GM12891 (cell line): ENCODE results near the gene IGFBP5. TPM values are rescaled to one million over a fixed set of nuclear protein-coding genes. Genes with fewer than 3 reads are reported as not detected.

ENCODE experiments used
- DNase-seq: peaks from one replicate; pipeline ENCODE4 v3.0.0; 2011; ENCODE audit warnings: low spot score; ENCODE audit not compliant: insufficient read length
- FAIRE-seq: peaks from 2 replicates; lab custom pipeline; 2011; peaks lifted over from hg19 to GRCh38; lab: Jason Lieb, UNC
- PAX5 ChIP-seq: IDR thresholded peaks from 2 replicates; pipeline ENCODE4 v1.6.1; 2011; ENCODE audit warnings: low read length, moderate library complexity, mild to moderate bottlenecking; ENCODE audit not compliant: insufficient read depth, severe bottlenecking
- POLR2A ChIP-seq: IDR thresholded peaks from 2 replicates; pipeline ENCODE4 v1.6.1; 2011; ENCODE audit warnings: low read depth, low read length, control low read depth
- POLR2AphosphoS5 ChIP-seq: IDR thresholded peaks from 2 replicates; pipeline ENCODE4 v1.6.1; 2011; ENCODE audit warnings: low read depth, low read length, control low read depth
- POU2F2 ChIP-seq: IDR thresholded peaks from 2 replicates; pipeline ENCODE4 v1.6.1; 2011; ENCODE audit warnings: low read depth, mild to moderate bottlenecking, control low read depth, low read length, moderate library complexity
- SPI1 ChIP-seq: IDR thresholded peaks from 2 replicates; pipeline ENCODE4 v1.6.1; 2011; ENCODE audit warnings: low read depth, low read length, control low read depth
- TAF1 ChIP-seq: IDR thresholded peaks from 2 replicates; pipeline ENCODE4 v1.6.1; 2011; ENCODE audit warnings: low read depth, low read length, control low read depth
- polyA plus RNA-seq: library from polyadenylated mRNA; unstranded; fragments of >200 nt; gene quantifications from one replicate; pipeline ENCODE4 v1.2.1, GENCODE V29; 2012; ENCODE audit warnings: low read depth, missing spikeins, inconsistent platforms; ENCODE audit not compliant: missing spikeins

Gene IGFBP5, protein sequence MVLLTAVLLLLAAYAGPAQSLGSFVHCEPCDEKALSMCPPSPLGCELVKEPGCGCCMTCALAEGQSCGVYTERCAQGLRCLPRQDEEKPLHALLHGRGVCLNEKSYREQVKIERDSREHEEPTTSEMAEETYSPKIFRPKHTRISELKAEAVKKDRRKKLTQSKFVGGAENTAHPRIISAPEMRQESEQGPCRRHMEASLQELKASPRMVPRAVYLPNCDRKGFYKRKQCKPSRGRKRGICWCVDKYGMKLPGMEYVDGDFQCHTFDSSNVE
- polyA plus RNA-seq: not detected

- TF ChIP-seq POU2F2 (no peak), PAX5 (no peak), POLR2AphosphoS5 (no peak)
- no peak for DNase-seq
- no peak for FAIRE-seq
Measured at GRCh38 chr2:216695401-216695821, at the start of gene IGFBP5. Gene IGFBP5 (minus strand): TSS chr2:216695549. CDS start chr2:216694775, 774 bp downstream.

DNA sequence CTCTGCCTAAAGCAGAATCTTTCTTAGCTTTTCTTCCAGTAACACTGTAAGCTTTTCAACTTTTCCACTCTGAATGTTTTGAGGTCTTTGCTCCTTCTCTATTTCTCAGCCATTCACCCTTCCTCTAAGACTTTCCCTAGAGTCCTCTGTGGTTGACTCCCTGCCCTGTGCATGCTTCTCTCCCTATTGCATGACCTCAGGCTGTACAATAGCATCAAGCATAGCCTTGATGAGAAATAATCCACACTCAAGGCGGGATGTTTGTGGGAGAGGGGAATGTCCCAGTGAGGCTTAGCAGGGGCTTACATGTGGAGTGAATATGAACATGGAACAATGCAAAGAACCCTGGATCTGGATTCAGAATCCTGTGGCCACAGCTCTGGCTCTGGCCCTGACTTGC is 48.4 kb upstream of the IGFBP5 start:
- FAIRE-seq: no peak
- no peak for TF ChIP-seq PAX5
- TF ChIP-seq TAF1: no peak
- TF ChIP-seq SPI1: no peak
- no peak for TF ChIP-seq POLR2A
- no peak for TF ChIP-seq POLR2AphosphoS5
- no peak for DNase-seq

DNA sequence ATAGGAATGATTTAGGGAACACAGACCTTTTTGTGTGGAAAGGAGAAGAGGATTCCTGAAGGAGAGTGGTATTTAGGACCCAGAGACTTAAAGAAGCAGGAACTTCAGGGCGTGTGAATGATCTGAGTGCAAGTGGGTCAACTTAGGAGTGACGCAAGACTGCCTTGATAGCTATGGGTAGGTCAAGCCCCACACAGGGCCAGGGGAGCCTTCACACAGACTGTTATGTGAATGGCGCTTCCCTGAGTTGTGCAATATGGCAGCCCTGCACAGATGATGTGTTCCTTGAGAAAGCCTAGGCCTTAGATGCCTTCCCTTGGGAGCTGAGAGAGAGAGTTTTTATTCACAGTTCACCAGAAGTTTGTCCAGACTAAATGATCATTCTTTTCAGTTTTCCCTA is 47.1 kb upstream of the IGFBP5 start:
- no peak for TF ChIP-seq SPI1
- no peak for TF ChIP-seq PAX5
- TF ChIP-seq POLR2A: no peak
- no peak for TF ChIP-seq POLR2AphosphoS5
- TF ChIP-seq TAF1: no peak
- TF ChIP-seq POU2F2: no peak
- FAIRE-seq (no peak), DNase-seq (no peak)

DNA sequence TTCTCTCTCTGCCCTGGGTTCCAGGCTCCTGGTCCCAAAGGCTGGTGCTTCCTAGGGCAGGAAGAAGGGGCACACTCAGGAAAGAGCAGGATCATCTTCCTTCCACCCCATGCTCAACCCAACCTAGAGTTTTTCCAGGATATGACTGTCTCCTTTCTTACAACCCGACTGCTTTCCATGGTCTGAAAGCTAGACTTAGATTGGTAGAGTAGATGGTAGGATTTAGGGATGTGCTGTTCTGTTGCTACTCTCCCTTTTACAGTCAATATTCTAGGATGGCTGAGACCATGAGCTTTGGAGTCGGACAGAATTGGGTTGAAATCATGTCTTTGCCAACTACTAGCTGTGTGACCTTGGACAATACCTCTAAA is 45.9 kb upstream of the IGFBP5 start:
- DNase-seq (no peak), FAIRE-seq (no peak)
- TF ChIP-seq SPI1: no peak
- TF ChIP-seq POU2F2: no peak
- TF ChIP-seq TAF1: no peak
- TF ChIP-seq POLR2AphosphoS5: no peak
- TF ChIP-seq PAX5: no peak
- TF ChIP-seq POLR2A: no peak

DNA sequence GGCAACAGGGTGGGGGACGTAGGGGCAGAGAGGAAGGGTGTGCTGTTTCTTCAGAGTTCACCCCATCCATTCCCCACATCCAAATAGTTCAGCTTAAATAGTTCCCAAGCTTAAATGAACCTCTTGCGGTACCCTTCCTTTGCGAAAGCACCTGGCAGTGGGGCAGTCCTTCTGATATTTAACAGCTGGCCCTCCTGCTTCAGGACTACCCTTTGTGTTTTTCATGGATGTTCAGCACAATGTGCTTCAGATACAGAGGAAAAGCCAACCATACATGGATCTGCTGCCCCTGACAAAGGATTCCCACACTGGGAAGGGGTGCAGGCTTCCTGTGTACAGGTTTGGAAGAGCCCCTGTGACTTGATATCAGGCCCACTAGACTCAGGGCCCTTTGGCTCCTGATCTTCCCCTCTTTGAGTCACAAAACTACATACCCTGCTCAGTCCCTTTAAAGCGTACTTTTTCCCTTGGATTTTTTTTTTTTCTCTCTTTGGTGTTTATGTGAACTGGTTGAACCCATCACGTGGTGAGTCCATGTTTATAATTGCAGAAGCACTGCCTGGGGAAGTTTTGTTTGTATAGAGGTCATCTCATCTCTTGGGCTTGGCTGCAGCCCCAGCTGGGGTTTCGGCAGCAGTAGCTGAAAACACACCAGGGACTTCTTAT is 45.3 kb upstream of the IGFBP5 start:
- DNase-seq (no peak), FAIRE-seq (no peak)
- no peak for TF ChIP-seq POU2F2

- TF ChIP-seq POLR2AphosphoS5 (no peak), SPI1 (no peak), PAX5 (no peak), POU2F2 (no peak), TAF1 (no peak), POLR2A (no peak)
- DNase-seq (no peak), FAIRE-seq (no peak)
Measured at GRCh38 chr2:216739035-216739434, 43.7 kb upstream of the IGFBP5 start.

DNA sequence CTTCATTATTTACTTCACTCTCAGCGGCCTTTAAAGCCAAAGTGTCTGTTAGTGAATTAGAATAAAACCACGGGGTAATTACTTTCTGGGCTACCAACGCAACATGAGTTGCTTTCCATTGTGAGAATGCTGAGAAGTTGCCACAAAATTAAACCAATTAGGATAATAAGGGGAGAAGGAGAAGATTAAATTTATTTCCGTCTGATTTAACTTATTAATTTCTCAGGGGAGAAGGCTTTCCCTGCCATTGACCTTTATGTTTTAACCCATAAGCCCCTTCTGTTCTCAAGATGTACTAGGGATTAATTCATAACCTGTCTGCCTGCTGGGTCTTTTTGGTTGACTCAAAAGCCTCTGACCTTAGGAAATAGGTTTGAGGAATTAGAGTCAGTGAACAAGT is 42.3 kb upstream of the IGFBP5 start:
- no peak for FAIRE-seq
- no peak for DNase-seq
- TF ChIP-seq TAF1: no peak
- no peak for TF ChIP-seq POLR2AphosphoS5
- no peak for TF ChIP-seq POLR2A
- TF ChIP-seq PAX5: no peak
- TF ChIP-seq SPI1: no peak
- TF ChIP-seq POU2F2: no peak

DNA sequence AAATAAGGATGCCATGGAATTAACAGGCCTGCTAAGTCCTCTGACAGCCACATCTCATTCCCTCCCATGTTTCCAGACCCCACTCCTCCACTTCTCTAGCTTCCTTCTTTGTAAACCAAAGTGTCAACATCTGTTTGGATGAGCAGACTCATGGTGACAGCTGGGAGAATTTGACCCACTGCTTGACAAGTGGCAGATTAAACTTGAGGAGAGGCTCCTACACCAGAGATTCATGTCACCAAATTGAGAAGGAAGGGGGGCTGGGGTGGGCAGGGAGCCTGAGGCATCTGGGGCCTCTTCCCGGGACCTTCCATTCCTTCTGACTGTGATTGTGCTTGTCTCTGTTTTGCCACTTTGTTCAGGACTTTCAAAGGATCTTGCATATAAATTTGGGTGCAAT is 41.0 kb upstream of the IGFBP5 start:
- FAIRE-seq (no peak), DNase-seq (no peak)
- TF ChIP-seq TAF1 (no peak), POU2F2 (no peak), POLR2A (no peak), PAX5 (no peak), POLR2AphosphoS5 (no peak), SPI1 (no peak)

- TF ChIP-seq SPI1: no peak
- TF ChIP-seq PAX5: no peak
- no peak for TF ChIP-seq POLR2AphosphoS5
- TF ChIP-seq POU2F2: no peak
- TF ChIP-seq POLR2A: no peak
- FAIRE-seq: no peak
- DNase-seq: no peak
Measured at GRCh38 chr2:216735668-216736067, 40.3 kb upstream of the IGFBP5 start.

DNA sequence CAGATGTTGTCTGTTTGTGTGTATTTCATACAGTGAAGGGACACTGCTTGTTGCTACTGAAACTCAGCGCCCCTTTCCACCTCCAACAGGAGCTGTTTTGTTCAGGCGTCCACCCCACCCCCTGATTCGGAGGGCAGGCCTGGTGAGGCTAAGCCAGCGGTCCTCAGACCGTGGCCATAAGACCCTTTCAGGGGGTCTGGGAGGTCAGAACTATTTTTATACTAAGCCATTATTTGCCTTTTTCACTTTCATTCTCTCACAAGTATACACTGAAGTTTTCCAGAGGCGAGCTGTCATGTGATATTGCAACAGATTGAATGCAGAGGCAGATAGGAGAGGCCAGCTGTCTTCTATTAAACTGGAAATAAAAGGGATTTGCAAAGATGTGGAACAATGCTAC is 39.7 kb upstream of the IGFBP5 start:
- FAIRE-seq (no peak), DNase-seq (no peak)
- TF ChIP-seq POLR2A: no peak
- TF ChIP-seq SPI1: no peak
- no peak for TF ChIP-seq POU2F2
- no peak for TF ChIP-seq TAF1
- TF ChIP-seq POLR2AphosphoS5: no peak
- no peak for TF ChIP-seq PAX5
